Measurements from ENCODE around the gene ENG.

Gene ENG

GRCh38 chr9:127771570-127772189 is 82.8 kb downstream of the ENG start:
- H3K79me2 ChIP-seq (ENCODE audit: control insufficient read depth, low read length) = peaks cover 21% of the 10 kb centered on the region
- H3F3A ChIP-seq (ENCODE audit: control insufficient read depth, insufficient read depth) = peaks cover 5% of the 10 kb centered on the region
- no peaks in the 10 kb centered on the region for H3K9me3 ChIP-seq (ENCODE audit: control insufficient read depth, insufficient read depth, low read length)
- no peaks in the 10 kb centered on the region for H3K27me3 ChIP-seq (ENCODE audit: control insufficient read depth, low read length)
- no peak for TF ChIP-seq CTCF (IDR thresholded peaks at IDR 0.05; ENCODE audit: low read depth, low read length, poor library complexity, severe bottlenecking)
- no peak for TF ChIP-seq EZH2phosphoT487 (IDR thresholded peaks at IDR 0.05; ENCODE audit: borderline replicate concordance, low read length)
- peaks cover 53% of the 10 kb centered on the region for H3K36me3 ChIP-seq (ENCODE audit: control insufficient read depth, low read length)
- no peaks in the 10 kb centered on the region for H3K9me2 ChIP-seq (replicated peaks; ENCODE audit: control insufficient read depth, low read length)
- peak overlapping the region; percentile 90 for H3K4me2 ChIP-seq (ENCODE audit: low read length)
- H3K4me1 ChIP-seq (ENCODE audit: control insufficient read depth, low read length) = peaks cover 47% of the 10 kb centered on the region
- peaks cover 8% of the 10 kb centered on the region; the same call in 1 of the 2 replicates for H4K20me1 ChIP-seq (ENCODE audit: control insufficient read depth, insufficient read depth, low read depth, low read length)
- peak overlapping the region; percentile 40 for H3K4me3 ChIP-seq (ENCODE audit: low read length)
- no peak overlapping the region for H3K27ac ChIP-seq (ENCODE audit: low read depth, low read length)

- Histone ChIP-seq H3K4me2 (ENCODE audit: low read length) (peak overlapping the region; percentile 90), H3K9me2 (replicated peaks; ENCODE audit: control insufficient read depth, low read length) (no peaks in the 10 kb centered on the region), H3K9me3 (ENCODE audit: control insufficient read depth, insufficient read depth, low read length) (no peaks in the 10 kb centered on the region), H3K4me3 (ENCODE audit: low read length) (peak overlapping the region; percentile 75), H3K79me2 (ENCODE audit: control insufficient read depth, low read length) (peaks cover 15% of the 10 kb centered on the region), H3K36me3 (ENCODE audit: control insufficient read depth, low read length) (peaks cover 50% of the 10 kb centered on the region), H3F3A (ENCODE audit: control insufficient read depth, insufficient read depth) (peaks cover 5% of the 10 kb centered on the region), H3K27me3 (ENCODE audit: control insufficient read depth, low read length) (no peaks in the 10 kb centered on the region), H3K4me1 (ENCODE audit: control insufficient read depth, low read length) (peaks cover 42% of the 10 kb centered on the region), H4K20me1 (ENCODE audit: control insufficient read depth, insufficient read depth, low read depth, low read length) (peaks cover 8% of the 10 kb centered on the region; the same call in 1 of the 2 replicates), H3K27ac (ENCODE audit: low read depth, low read length) (no peak overlapping the region)
- TF ChIP-seq CTCF (IDR thresholded peaks at IDR 0.05; ENCODE audit: low read depth, low read length, poor library complexity, severe bottlenecking) (no peak), EZH2phosphoT487 (IDR thresholded peaks at IDR 0.05; ENCODE audit: borderline replicate concordance, low read length) (no peak)
These were observed 83.4 kb downstream of the ENG start for GRCh38 chr9:127770905-127771569.

GRCh38 chr9:127770583-127770904 is 83.9 kb downstream of the ENG start:
- no peak overlapping the region for H3K27ac ChIP-seq (ENCODE audit: low read depth, low read length)

More at GRCh38 chr9:127770583-127770904, 83.9 kb downstream of the ENG start:
- Histone ChIP-seq H4K20me1 (ENCODE audit: control insufficient read depth, insufficient read depth, low read depth, low read length) (peaks cover 8% of the 10 kb centered on the region; the same call in 1 of the 2 replicates), H3K4me3 (ENCODE audit: low read length) (peak overlapping the region; percentile 75), H3K36me3 (ENCODE audit: control insufficient read depth, low read length) (peaks cover 50% of the 10 kb centered on the region), H3K4me1 (ENCODE audit: control insufficient read depth, low read length) (peaks cover 39% of the 10 kb centered on the region), H3K79me2 (ENCODE audit: control insufficient read depth, low read length) (peaks cover 12% of the 10 kb centered on the region), H3K9me2 (replicated peaks; ENCODE audit: control insufficient read depth, low read length) (no peaks in the 10 kb centered on the region), H3K27me3 (ENCODE audit: control insufficient read depth, low read length) (no peaks in the 10 kb centered on the region), H3F3A (ENCODE audit: control insufficient read depth, insufficient read depth) (peaks cover 5% of the 10 kb centered on the region), H3K9me3 (ENCODE audit: control insufficient read depth, insufficient read depth, low read length) (no peaks in the 10 kb centered on the region), H3K4me2 (ENCODE audit: low read length) (peak overlapping the region; percentile 90)
- TF ChIP-seq CTCF (IDR thresholded peaks at IDR 0.05; ENCODE audit: low read depth, low read length, poor library complexity, severe bottlenecking) (no peak), EZH2phosphoT487 (IDR thresholded peaks at IDR 0.05; ENCODE audit: borderline replicate concordance, low read length) (no peak)

Measured in DOHH2 (cell line).